Spleen (tissue), 7 donors: ENCODE measurements around the gene SLC2A2.

ENCODE experiments used
- POLR2AphosphoS5 ChIP-seq, 3 donors: sonication (generic); formaldehyde crosslinking; IDR thresholded peaks; one replicate each; pipeline ENCODE4 v1.5.1; 2017; ENCODE audit warnings: antibody characterized with exemption in 3 of 3
- TF ChIP-seq, protein P1 (sequence below), 11 experiments: fragments of 200-600 bp in 7 of 11; fragments of 450-650 bp in 4 of 11; sonication (generic) in 4 of 11; IDR thresholded peaks in 8 of 11; conservative IDR thresholded peaks in 3 of 11; 1 replicate in 7 of 11; 2 replicates in 4 of 11; pipeline versions ENCODE4 v1.4.0 to v1.8.0; 2016 to 2021; ENCODE audit warnings: antibody characterized with exemption in 11 of 11, inconsistent platforms in 4 of 11, mild to moderate bottlenecking in 1 of 11
- donor health status: DM: no; HTN: no; CAD: no; lungs with moderate emphysema.
- donor health status: DM: no; HTN: no; CAD: no.
- donor health status: DM: no; HTN: no; CAD: no.

DNA sequence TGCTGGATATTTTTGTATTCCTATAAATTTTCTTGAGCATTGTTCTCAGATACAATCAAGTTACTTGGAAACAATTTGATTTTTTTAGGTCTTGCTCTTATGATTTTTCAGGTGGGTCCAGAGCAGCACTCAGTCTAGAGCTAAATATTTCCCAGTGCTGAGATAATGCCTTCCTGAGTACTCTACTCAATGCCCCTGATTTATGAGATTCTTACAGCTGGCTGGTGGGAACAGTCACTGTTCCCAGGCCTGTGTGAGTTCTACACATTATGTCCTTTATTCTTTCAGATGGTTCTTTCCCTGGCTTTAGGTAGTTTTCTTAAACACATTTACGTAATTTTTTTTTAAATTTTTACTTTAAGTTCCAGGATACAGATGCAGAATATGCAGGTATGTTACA, 67.1 kb downstream of the SLC2A2 start:
- TF ChIP-seq, protein P1, sequence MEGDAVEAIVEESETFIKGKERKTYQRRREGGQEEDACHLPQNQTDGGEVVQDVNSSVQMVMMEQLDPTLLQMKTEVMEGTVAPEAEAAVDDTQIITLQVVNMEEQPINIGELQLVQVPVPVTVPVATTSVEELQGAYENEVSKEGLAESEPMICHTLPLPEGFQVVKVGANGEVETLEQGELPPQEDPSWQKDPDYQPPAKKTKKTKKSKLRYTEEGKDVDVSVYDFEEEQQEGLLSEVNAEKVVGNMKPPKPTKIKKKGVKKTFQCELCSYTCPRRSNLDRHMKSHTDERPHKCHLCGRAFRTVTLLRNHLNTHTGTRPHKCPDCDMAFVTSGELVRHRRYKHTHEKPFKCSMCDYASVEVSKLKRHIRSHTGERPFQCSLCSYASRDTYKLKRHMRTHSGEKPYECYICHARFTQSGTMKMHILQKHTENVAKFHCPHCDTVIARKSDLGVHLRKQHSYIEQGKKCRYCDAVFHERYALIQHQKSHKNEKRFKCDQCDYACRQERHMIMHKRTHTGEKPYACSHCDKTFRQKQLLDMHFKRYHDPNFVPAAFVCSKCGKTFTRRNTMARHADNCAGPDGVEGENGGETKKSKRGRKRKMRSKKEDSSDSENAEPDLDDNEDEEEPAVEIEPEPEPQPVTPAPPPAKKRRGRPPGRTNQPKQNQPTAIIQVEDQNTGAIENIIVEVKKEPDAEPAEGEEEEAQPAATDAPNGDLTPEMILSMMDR (IDR thresholded peaks at IDR 0.05 in 8 of 11, conservative IDR thresholded peaks at IDR 0.05 in 3 of 11): no peak
- TF ChIP-seq POLR2AphosphoS5 (IDR thresholded peaks at IDR 0.05): no peak
